NCI-H1694 (cell line): ENCODE measurements around the gene RAB3D.

ENCODE experiments used
- DNase-seq: peaks from one replicate; lab custom pipeline; 2025; lab: John Stamatoyannopoulos, UW

The RAB3D gene

GRCh38 chr19:11295665-11296245 lies 43.7 kb downstream of the RAB3D start, which contains the start of gene TSPAN16:
Gene TSPAN16, plus strand, starts transcription at chr19:11296160. Its CDS starts 138 bp downstream, at chr19:11296298.
- peak; percentile 54 for DNase-seq

- no peak for DNase-seq
Measured at GRCh38 chr19:11295180-11295579, 44.3 kb downstream of the RAB3D start.

GRCh38 chr19:11293433-11294389 lies 45.7 kb downstream of the RAB3D start:
- peak; percentile 55 for DNase-seq

- DNase-seq = no peak
Measured at GRCh38 chr19:11291991-11292390, 47.5 kb downstream of the RAB3D start.

GRCh38 chr19:11291415-11291814 lies 48.0 kb downstream of the RAB3D start:
- no peak for DNase-seq

GRCh38 chr19:11290256-11290655 lies 49.2 kb downstream of the RAB3D start:
- no peak for DNase-seq

GRCh38 chr19:11288349-11288748 lies 51.1 kb downstream of the RAB3D start:
- DNase-seq = no peak

GRCh38 chr19:11286312-11286974 lies 53.0 kb downstream of the RAB3D start:
- no peak for DNase-seq

GRCh38 chr19:11284515-11284914 lies 54.9 kb downstream of the RAB3D start:
- no peak for DNase-seq

GRCh38 chr19:11281356-11282049 lies 58.0 kb downstream of the RAB3D start:
- no peak for DNase-seq

- DNase-seq = no peak
Measured at GRCh38 chr19:11279505-11280236, 59.8 kb downstream of the RAB3D start.

GRCh38 chr19:11278670-11279069 lies 60.8 kb downstream of the RAB3D start:
- DNase-seq = no peak

- no peak for DNase-seq
Measured at GRCh38 chr19:11274533-11275086, 64.8 kb downstream of the RAB3D start.

GRCh38 chr19:11273989-11274388 lies 65.5 kb downstream of the RAB3D start:
- no peak for DNase-seq

- no peak for DNase-seq
Measured at GRCh38 chr19:11273296-11273695, 66.2 kb downstream of the RAB3D start.
